ENCODE data around the gene TTC17.
"Not testable (repeated sequence)": the region's sequence is repeated elsewhere in the genome, so short reads cannot be mapped to it uniquely, and the experiment has no call there.

TTC17 gene

GRCh38 chr11:43393765-43394355 is 35.1 kb downstream of the TTC17 start:
- no peak for DNase-seq

GRCh38 chr11:43396617-43397016 is 37.9 kb downstream of the TTC17 start:
- no peak for DNase-seq

- DNase-seq, result no peak
Measured at GRCh38 chr11:43397251-43397650, 38.5 kb downstream of the TTC17 start.

- DNase-seq, result no peak
Measured at GRCh38 chr11:43399983-43400630, 41.4 kb downstream of the TTC17 start.

GRCh38 chr11:43401252-43401651 is 42.5 kb downstream of the TTC17 start:
- DNase-seq, result no peak

GRCh38 chr11:43401811-43402210 is 43.1 kb downstream of the TTC17 start:
- DNase-seq, result not testable (repeated sequence)

GRCh38 chr11:43403357-43404231 is 44.9 kb downstream of the TTC17 start:
- DNase-seq, result no peak

- DNase-seq, result no peak
Measured at GRCh38 chr11:43404406-43404805, 45.7 kb downstream of the TTC17 start.

GRCh38 chr11:43404836-43405479 is 46.2 kb downstream of the TTC17 start:
- no peak for DNase-seq

- DNase-seq, result no peak
Measured at GRCh38 chr11:43408277-43408676, 49.6 kb downstream of the TTC17 start.

- no peak for DNase-seq
Measured at GRCh38 chr11:43410394-43410793, 51.7 kb downstream of the TTC17 start.

- no peak for DNase-seq
Measured at GRCh38 chr11:43418197-43418596, 59.5 kb downstream of the TTC17 start.

- DNase-seq, result no peak
Measured at GRCh38 chr11:43419460-43419859, 60.7 kb downstream of the TTC17 start.

GRCh38 chr11:43427971-43428370 is 69.3 kb downstream of the TTC17 start:
- no peak for DNase-seq

- DNase-seq, result not testable (repeated sequence)
Measured at GRCh38 chr11:43430916-43431315, 72.2 kb downstream of the TTC17 start.

GRCh38 chr11:43434893-43435292 is 76.2 kb downstream of the TTC17 start:
- DNase-seq, result no peak

- no peak for DNase-seq
Measured at GRCh38 chr11:43440486-43440885, 81.8 kb downstream of the TTC17 start.

GRCh38 chr11:43443811-43444210 is 85.1 kb downstream of the TTC17 start:
- no peak for DNase-seq

GRCh38 chr11:43447151-43447550 is 88.4 kb downstream of the TTC17 start:
- DNase-seq, result no peak

GRCh38 chr11:43458486-43458885 is 99.8 kb downstream of the TTC17 start:
- no peak for DNase-seq

- DNase-seq, result no peak
Measured at GRCh38 chr11:43459246-43459645, 100.5 kb downstream of the TTC17 start.

GRCh38 chr11:43462359-43462758 is 103.6 kb downstream of the TTC17 start:
- no peak for DNase-seq

GRCh38 chr11:43467958-43468357 is 109.2 kb downstream of the TTC17 start:
- no peak for DNase-seq
